AG20443 (cell line): ENCODE data around the gene CD82.

Experiments used
- DNase-seq: peaks from one replicate; pipeline ENCODE4 v3.0.0; 2012; ENCODE audit warnings: low spot score, mixed read lengths

CD82 gene

GRCh38 chr11:44617671-44618461, 52.4 kb downstream of the CD82 start:
- no peak for DNase-seq

GRCh38 chr11:44618561-44619425, 53.3 kb downstream of the CD82 start:
- DNase-seq, result no peak

DNA sequence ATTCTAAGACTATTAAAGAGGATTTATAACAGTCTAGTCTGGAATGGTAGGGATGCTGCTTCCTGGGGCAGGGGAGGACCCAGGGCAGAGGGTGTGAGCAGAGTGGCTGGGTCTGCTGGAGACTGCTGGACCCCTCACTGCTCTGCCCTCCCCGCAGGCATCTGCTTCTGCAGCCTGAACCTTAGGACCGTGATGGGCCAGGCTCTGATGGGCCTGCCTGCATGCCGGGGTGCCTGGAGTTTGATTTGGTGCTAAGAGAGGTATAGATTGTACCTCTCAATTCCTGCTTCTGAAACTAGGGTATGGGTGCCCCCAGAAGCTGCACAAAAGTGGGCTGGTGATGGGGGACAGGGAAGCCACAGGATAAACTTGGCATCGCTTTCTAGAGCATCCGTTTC, 54.9 kb downstream of the CD82 start:
- DNase-seq, result no peak

DNA sequence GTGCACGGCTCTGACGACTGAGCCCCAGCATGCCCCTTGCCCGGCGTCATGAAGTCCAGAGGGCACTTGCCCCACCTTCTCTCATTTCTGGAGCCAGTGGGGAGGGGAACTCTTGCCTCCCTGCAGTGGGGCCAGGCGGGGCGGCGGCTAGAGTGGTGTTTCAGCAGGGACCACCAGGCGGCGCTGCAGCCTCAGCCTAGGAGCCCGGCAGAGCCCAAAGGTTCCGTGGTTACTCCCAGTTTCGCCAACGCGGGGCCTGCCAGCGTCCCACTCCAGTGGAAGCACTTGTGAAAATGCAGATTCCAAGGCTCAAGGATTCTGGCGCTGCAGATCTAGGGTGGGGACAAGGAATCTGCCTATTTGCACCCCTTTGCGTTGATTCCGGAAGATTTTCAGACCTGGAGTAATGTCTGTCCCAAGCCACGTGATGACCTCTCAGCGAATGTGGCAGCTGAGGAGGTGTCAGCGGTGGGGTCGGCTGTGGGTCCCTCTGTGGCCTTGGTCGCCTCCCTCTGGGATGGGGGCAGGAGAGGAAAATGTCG, 55.7 kb downstream of the CD82 start:
- peak; percentile 92 for DNase-seq

- no peak for DNase-seq
These were observed 56.3 kb downstream of the CD82 start for GRCh38 chr11:44621784-44622183.

- DNase-seq, result no peak
These were observed 56.8 kb downstream of the CD82 start for GRCh38 chr11:44622190-44622650.

DNA sequence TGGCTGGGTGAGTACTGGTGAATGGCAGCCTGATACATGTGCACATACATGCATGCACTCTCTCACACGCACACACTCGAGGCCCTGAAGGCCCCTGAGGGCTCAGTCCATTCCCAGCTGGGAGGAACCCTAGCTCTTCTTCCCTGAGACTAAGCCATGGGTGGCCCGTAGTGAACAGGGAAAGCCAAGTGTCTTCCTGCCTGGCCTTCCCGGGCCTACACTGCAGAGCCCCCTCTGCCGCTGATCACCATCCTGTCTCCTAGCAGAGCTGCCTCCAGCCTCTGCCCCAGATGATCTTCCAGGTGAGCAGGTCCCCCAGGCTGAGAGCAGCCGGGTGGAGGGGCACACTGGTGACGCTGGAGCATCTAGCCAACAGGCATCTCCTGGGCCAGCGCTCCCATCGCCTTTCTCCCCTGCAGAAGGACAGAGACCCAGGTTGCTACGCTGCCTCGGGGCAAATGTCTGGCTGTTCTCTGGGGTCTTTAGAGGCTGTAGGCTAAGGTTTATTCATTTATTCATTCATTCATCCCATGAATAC, 57.3 kb downstream of the CD82 start:
- no peak for DNase-seq

- DNase-seq, result no peak
These were observed 57.9 kb downstream of the CD82 start for GRCh38 chr11:44623341-44623730.

- DNase-seq, result peak; percentile 1
These were observed 58.4 kb downstream of the CD82 start for GRCh38 chr11:44623731-44624491.

GRCh38 chr11:44624761-44625221, 59.3 kb downstream of the CD82 start:
- DNase-seq, result no peak

GRCh38 chr11:44625759-44626523, 60.5 kb downstream of the CD82 start:
- DNase-seq, result peak; percentile 2

- no peak for DNase-seq
These were observed 61.2 kb downstream of the CD82 start for GRCh38 chr11:44626645-44627044.

DNA sequence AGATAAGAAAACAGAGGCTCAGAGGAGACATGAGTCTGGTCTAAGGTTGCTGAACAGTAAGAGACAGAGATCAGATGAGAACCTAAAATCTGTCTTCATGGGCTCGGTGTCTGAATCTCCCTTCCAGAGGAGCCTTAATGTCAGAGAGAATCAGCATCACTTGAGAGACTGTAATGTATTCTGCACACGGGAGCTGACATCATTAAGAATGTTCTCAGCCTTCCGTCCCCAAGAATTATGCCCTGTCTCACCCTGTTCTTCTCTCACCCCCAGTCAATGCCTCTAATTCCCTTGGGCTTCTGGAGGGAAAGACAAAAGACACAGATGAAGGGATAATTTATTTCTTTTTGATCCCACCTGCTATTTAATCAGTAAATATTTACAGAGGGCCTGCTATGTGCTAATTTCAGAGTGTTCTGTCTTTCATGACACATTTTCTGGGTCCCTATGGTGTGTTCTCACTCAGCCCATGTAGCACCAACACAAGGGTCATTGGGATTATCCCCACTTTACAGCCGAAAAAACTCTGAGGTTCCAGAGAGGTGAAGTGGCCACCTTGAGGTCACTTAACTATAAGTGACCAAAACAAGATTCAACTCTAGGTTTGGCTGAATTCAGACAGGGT, 61.8 kb downstream of the CD82 start:
- DNase-seq, result no peak

DNA sequence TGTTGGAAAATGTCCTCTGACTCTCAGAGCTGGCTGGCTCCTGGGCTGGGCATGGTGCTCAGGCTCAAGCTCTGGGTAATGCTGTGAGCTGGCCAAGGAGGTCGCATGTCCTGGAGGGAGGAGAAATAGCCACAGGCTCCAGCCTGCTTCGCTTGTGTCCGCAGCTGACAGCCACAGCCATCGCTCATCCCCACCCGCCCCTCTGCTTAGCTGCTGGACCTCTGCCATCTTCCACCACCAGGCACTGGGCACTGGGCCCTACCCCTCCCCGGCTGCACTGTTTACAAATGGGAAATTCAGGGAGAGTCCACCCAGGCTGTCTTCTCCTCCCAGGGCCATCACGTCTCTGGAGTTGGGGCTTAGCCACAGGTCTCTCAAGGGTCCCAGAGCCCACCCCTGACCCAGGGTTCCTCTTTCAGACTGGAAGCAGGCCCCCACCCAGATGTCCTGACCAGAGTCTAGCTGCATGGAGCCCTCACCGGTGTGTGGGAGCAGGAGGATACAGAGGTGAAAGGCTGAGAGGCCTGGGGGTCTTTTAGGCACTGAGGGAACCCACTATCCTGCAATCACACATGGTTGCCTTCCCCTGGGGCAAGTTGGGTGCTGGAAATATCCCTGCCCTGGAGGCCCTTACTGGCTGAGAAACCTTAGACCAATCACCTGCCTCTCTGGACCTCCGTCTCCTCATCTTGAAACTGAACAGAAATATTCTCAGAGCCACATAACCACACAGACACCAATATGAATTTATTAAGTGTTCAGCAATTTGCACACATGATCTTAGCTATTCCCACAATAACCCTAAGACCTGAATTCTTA, 62.7 kb downstream of the CD82 start:
- DNase-seq, result peak; percentile 74

- peak; percentile 1 for DNase-seq
These were observed 63.6 kb downstream of the CD82 start for GRCh38 chr11:44628730-44629700.

DNA sequence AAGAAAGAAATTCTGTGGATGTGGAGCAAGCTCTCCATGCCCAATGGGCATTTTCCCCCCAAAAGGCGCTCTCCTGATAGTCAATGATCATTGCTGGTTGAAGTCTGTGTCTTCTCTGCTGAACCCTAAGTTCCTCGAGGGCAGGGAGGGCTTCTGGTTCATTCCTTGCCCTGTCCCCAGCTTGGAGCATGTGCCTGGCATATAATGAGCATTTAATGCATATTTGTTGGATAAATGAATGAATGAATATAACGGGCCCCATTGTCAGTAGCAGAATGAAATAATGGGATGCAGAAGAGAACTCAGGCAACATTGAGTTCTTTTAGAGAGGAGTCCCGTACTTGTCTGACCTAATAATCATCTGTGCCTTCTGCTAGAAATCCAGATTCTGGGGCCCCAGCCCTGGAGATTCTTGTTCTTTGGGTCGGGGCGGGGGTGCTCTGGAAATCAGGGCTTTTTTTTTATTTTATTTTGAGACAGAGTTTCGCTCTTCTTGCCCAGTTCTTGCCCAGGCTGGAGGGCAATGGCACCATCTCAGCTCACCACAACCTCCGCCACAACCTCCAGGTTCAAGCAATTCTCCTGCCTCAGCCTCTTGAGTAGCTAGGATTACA, 64.4 kb downstream of the CD82 start:
- DNase-seq, result no peak

GRCh38 chr11:44630511-44631210, 65.2 kb downstream of the CD82 start:
- no peak for DNase-seq
